Smooth muscle cell (in vitro differentiated cells): ENCODE measurements around the gene ZFP36. TPM values are rescaled to one million over a fixed set of nuclear protein-coding genes. Genes with fewer than 3 reads are reported as not detected.
"Not testable (repeated sequence)": the region's sequence is repeated elsewhere in the genome, so short reads cannot be mapped to it uniquely, and the experiment has no call there.

Experiments used
- DNase-seq: peaks from one replicate; lab custom pipeline; 2025; ENCODE audit not compliant: unreplicated experiment; lab: John Stamatoyannopoulos, UW
- H2AFZ ChIP-seq: fragments of 200-600 bp; sonication (generic); 2 replicates; pipeline ENCODE4 v1.6.0; 2016; ENCODE audit warnings: antibody characterized with exemption, low read depth, mild to moderate bottlenecking
- H3F3A ChIP-seq: fragments of 200-600 bp; sonication (generic); 2 replicates; pipeline ENCODE4 v1.6.0; 2017; ENCODE audit warnings: antibody characterized with exemption, low read depth
- H3K27ac ChIP-seq: fragments of 200-600 bp; sonication (generic); 2 replicates; pipeline ENCODE4 v1.5.1; 2016; ENCODE audit warnings: low read depth, mild to moderate bottlenecking
- H3K27me3 ChIP-seq: fragments of 200-600 bp; sonication (generic); 2 replicates; pipeline ENCODE4 v1.6.1; 2016; ENCODE audit warnings: low read depth, mild to moderate bottlenecking
- H3K36me3 ChIP-seq: fragments of 200-600 bp; sonication (generic); 2 replicates; pipeline ENCODE4 v1.5.1; 2016; ENCODE audit warnings: low read depth
- H3K4me1 ChIP-seq: fragments of 200-600 bp; sonication (generic); 2 replicates; pipeline ENCODE4 v1.5.1; 2016; ENCODE audit warnings: low read depth
- H3K4me2 ChIP-seq: fragments of 200-600 bp; sonication (generic); 2 replicates; pipeline ENCODE4 v1.6.0; 2016; ENCODE audit warnings: mild to moderate bottlenecking
- H3K4me3 ChIP-seq: fragments of 200-600 bp; sonication (generic); 2 replicates; pipeline ENCODE4 v1.5.1; 2016; ENCODE audit warnings: mild to moderate bottlenecking
- H3K79me2 ChIP-seq: fragments of 200-600 bp; sonication (generic); 2 replicates; pipeline ENCODE4 v1.6.0; 2016; ENCODE audit warnings: low read depth, mild to moderate bottlenecking
- H3K9ac ChIP-seq: fragments of 200-600 bp; sonication (generic); 2 replicates; pipeline ENCODE4 v1.6.0; 2016; ENCODE audit warnings: low read depth
- H3K9me3 ChIP-seq: fragments of 200-600 bp; sonication (generic); replicated peaks from 2 replicates; pipeline ENCODE4 v1.5.1; 2016; ENCODE audit warnings: low read depth
- H4K20me1 ChIP-seq: fragments of 200-600 bp; sonication (generic); 2 replicates; pipeline ENCODE4 v1.6.0; 2016; ENCODE audit warnings: low read depth
- CTCF ChIP-seq: fragments of 200-600 bp; sonication (generic); IDR thresholded peaks from 2 replicates; pipeline ENCODE4 v1.5.1; 2017; ENCODE audit warnings: borderline replicate concordance, mild to moderate bottlenecking, antibody characterized with exemption; ENCODE audit not compliant: insufficient read depth, poor library complexity, severe bottlenecking
- WGBS: methylation state at CpG from one replicate; pipeline ENCODE4 v1.1.7; 2016; ENCODE audit warnings: low lambda C conversion rate; 5-methylcytosine and 5-hydroxymethylcytosine counted together
- polyA plus RNA-seq: library from polyadenylated mRNA; unstranded; fragments of >200 nt; fragmentation: Nextera tagmentation; extraction: Ambion mirVana; gene quantifications from 2 replicates; pipeline ENCODE4 v1.2.1, GENCODE V29; 2016
- total RNA-seq: library from RNA; depleted of rRNA; stranded (reverse); fragments of >200 nt; gene quantifications from 2 replicates; pipeline ENCODE4 v1.2.3, GENCODE V29; 2014

Gene ZFP36
- total and polyA plus RNA-seq, 2 experiments from 2014 or later = 44.7 to 281 TPM

- no peak for TF ChIP-seq CTCF
- H3K9me3 ChIP-seq = no peaks in the 10 kb centered on the region
- peaks cover 10% of the 10 kb centered on the region for H3K36me3 ChIP-seq
- H3K27me3 ChIP-seq = no peaks in the 10 kb centered on the region
- H3F3A ChIP-seq = no peaks in the 10 kb centered on the region
- no peak overlapping the region for H3K27ac ChIP-seq
- no peaks in the 10 kb centered on the region for H3K79me2 ChIP-seq
- H3K9ac ChIP-seq = no peak overlapping the region
- no peak overlapping the region for H3K4me2 ChIP-seq
- peaks cover 5% of the 10 kb centered on the region for H4K20me1 ChIP-seq
- DNase-seq = no peak
- H2AFZ ChIP-seq = no peak overlapping the region
- H3K4me1 ChIP-seq = no peaks in the 10 kb centered on the region
- no peak overlapping the region for H3K4me3 ChIP-seq
Measured at GRCh38 chr19:39375929-39376328, 30.7 kb upstream of the ZFP36 start.

GRCh38 chr19:39377373-39378362, 29.0 kb upstream of the ZFP36 start:
- Histone ChIP-seq H3K4me2 (no peak overlapping the region), H3K27ac (no peak overlapping the region), H3K4me3 (no peak overlapping the region), H3K9ac (no peak overlapping the region), H3K27me3 (no peaks in the 10 kb centered on the region), H3K4me1 (no peaks in the 10 kb centered on the region), H4K20me1 (peaks cover 5% of the 10 kb centered on the region), H3K36me3 (peaks cover 6% of the 10 kb centered on the region), H3K79me2 (no peaks in the 10 kb centered on the region), H2AFZ (no peak overlapping the region), H3K9me3 (no peaks in the 10 kb centered on the region), H3F3A (no peaks in the 10 kb centered on the region)
- DNase-seq = no peak
- TF ChIP-seq CTCF = no peak
- 99% methylated on average over 18 of the region's 18 CpGs for WGBS

GRCh38 chr19:39379366-39379765, 27.3 kb upstream of the ZFP36 start:
- H3K4me1 ChIP-seq, H4K20me1 ChIP-seq, H3K36me3 ChIP-seq, H3K4me3 ChIP-seq, DNase-seq, H3F3A ChIP-seq, H3K4me2 ChIP-seq, H2AFZ ChIP-seq, H3K27ac ChIP-seq, H3K27me3 ChIP-seq, H3K9me3 ChIP-seq, H3K79me2 ChIP-seq, H3K9ac ChIP-seq: not testable (repeated sequence)
- 98% methylated on average over 4 of the region's 4 CpGs for WGBS

- Histone ChIP-seq H3K36me3 (peaks cover 6% of the 10 kb centered on the region), H3K4me1 (no peaks in the 10 kb centered on the region), H3F3A (no peaks in the 10 kb centered on the region), H3K9me3 (no peaks in the 10 kb centered on the region), H3K4me2 (no peak overlapping the region), H3K27ac (no peak overlapping the region), H2AFZ (no peak overlapping the region), H4K20me1 (no peaks in the 10 kb centered on the region), H3K79me2 (no peaks in the 10 kb centered on the region), H3K4me3 (no peak overlapping the region), H3K27me3 (no peaks in the 10 kb centered on the region), H3K9ac (no peak overlapping the region)
- no peak for TF ChIP-seq CTCF
- DNase-seq = no peak
- WGBS = 97% methylated on average over 14 of the region's 14 CpGs
Measured at GRCh38 chr19:39379865-39380396, 26.7 kb upstream of the ZFP36 start.
